Liver (tissue), 9 donors: ENCODE data around the gene THBD. TPM values are rescaled to one million over a fixed set of nuclear protein-coding genes. Genes with fewer than 3 reads are reported as not detected.

Experiments
- DNase-seq: peaks from one replicate; pipeline ENCODE4 v3.0.0-alpha.2; 2017; ENCODE audit warnings: low spot score
- H3K27ac ChIP-seq, 2 donors: one replicate each; pipeline ENCODE4 v1.7.0; 2013; ENCODE audit warnings: inconsistent platforms in 2 of 2, low read length in 2 of 2, control low read depth in 1 of 2, low read depth in 1 of 2, mild to moderate bottlenecking in 1 of 2
- H3K27me3 ChIP-seq, 4 donors: one replicate each; pipeline versions ENCODE4 v1.6.1 to v1.7.0; 2013; ENCODE audit warnings: low read length in 3 of 4, inconsistent platforms in 1 of 4, mild to moderate bottlenecking in 1 of 4, moderate library complexity in 1 of 4; ENCODE audit not compliant: control insufficient read depth in 4 of 4, insufficient read depth in 4 of 4
- H3K36me3 ChIP-seq, 4 donors: one replicate each; pipeline versions ENCODE4 v1.6.1 to v1.7.0; 2013; ENCODE audit warnings: low read length in 3 of 4, mild to moderate bottlenecking in 3 of 4, low read depth in 1 of 4, moderate library complexity in 1 of 4; ENCODE audit not compliant: control insufficient read depth in 4 of 4, insufficient read depth in 3 of 4
- H3K4me1 ChIP-seq, 4 donors: one replicate each; pipeline versions ENCODE4 v1.6.1 to v1.7.0; 2013; ENCODE audit warnings: low read length in 3 of 4, mild to moderate bottlenecking in 3 of 4, moderate library complexity in 1 of 4; ENCODE audit not compliant: control insufficient read depth in 4 of 4, insufficient read depth in 4 of 4
- H3K4me3 ChIP-seq, 3 donors: one replicate each; pipeline versions ENCODE4 v1.6.1 to v1.7.0; 2013; ENCODE audit warnings: low read length in 3 of 3, control low read depth in 1 of 3, low read depth in 1 of 3, mild to moderate bottlenecking in 1 of 3
- H3K9ac ChIP-seq, 2 donors: one replicate each; pipeline ENCODE4 v1.7.0; 2013; ENCODE audit warnings: low read length in 2 of 2, mild to moderate bottlenecking in 2 of 2, moderate library complexity in 2 of 2, control low read depth in 1 of 2, low read depth in 1 of 2
- H3K9me3 ChIP-seq, 4 donors: one replicate each; pipeline versions ENCODE4 v1.6.1 to v1.7.0; 2013; ENCODE audit warnings: low read length in 3 of 4; ENCODE audit not compliant: control insufficient read depth in 4 of 4
- EGR1 ChIP-seq, 2 donors: IDR thresholded peaks; 2 replicates each; pipeline ENCODE4 v1.6.1; 2016 to 2018; ENCODE audit warnings: antibody characterized with exemption in 2 of 2, low read depth in 2 of 2
- FOXA1 ChIP-seq: IDR thresholded peaks from 2 replicates; pipeline ENCODE4 v1.6.1; 2016; ENCODE audit warnings: antibody characterized with exemption
- FOXA2 ChIP-seq: IDR thresholded peaks from 2 replicates; pipeline ENCODE4 v1.6.1; 2016; ENCODE audit warnings: antibody characterized with exemption
- GABPA ChIP-seq, 2 donors: IDR thresholded peaks in 1 of 2; conservative IDR thresholded peaks in 1 of 2; 2 replicates each; pipeline ENCODE4 v1.6.1; 2016; ENCODE audit warnings: antibody characterized with exemption in 2 of 2, mild to moderate bottlenecking in 1 of 2, moderate library complexity in 1 of 2
- HNF4A ChIP-seq, 2 donors: conservative IDR thresholded peaks; 2 replicates each; pipeline ENCODE4 v1.6.1; 2016; ENCODE audit warnings: antibody characterized with exemption in 2 of 2, mild to moderate bottlenecking in 2 of 2
- HNF4G ChIP-seq: IDR thresholded peaks from 2 replicates; pipeline ENCODE4 v1.6.1; 2016; ENCODE audit warnings: antibody characterized with exemption
- JUND ChIP-seq, 2 donors: IDR thresholded peaks; 2 replicates each; pipeline ENCODE4 v1.6.1; 2016; ENCODE audit warnings: antibody characterized with exemption in 2 of 2
- NR2F2 ChIP-seq: IDR thresholded peaks from 2 replicates; pipeline ENCODE4 v1.6.1; 2016; ENCODE audit warnings: antibody characterized with exemption
- RXRA ChIP-seq, 2 donors: IDR thresholded peaks; 2 replicates each; pipeline ENCODE4 v1.6.1; 2017 to 2018; ENCODE audit warnings: antibody characterized with exemption in 2 of 2, mild to moderate bottlenecking in 1 of 2
- SP1 ChIP-seq: IDR thresholded peaks from 2 replicates; pipeline ENCODE4 v1.6.1; 2018; ENCODE audit warnings: antibody characterized with exemption, mild to moderate bottlenecking
- TAF1 ChIP-seq: conservative IDR thresholded peaks from 2 replicates; pipeline ENCODE4 v1.6.1; 2016; ENCODE audit warnings: antibody characterized with exemption, mild to moderate bottlenecking
- YY1 ChIP-seq: IDR thresholded peaks from 2 replicates; pipeline ENCODE4 v1.6.1; 2016; ENCODE audit warnings: antibody characterized with exemption, mild to moderate bottlenecking
- WGBS: extraction: QIAGEN DNeasy Blood & Tissue Kit; methylation state at CpG from one replicate; pipeline ENCODE4 v1.1.7; 2013; 5-methylcytosine and 5-hydroxymethylcytosine counted together
- polyA plus RNA-seq, 2 donors: library from polyadenylated mRNA; stranded (reverse) in 1 of 2; unstranded in 1 of 2; fragments of 200-250 nt in 1 of 2; fragments of >200 nt in 1 of 2; fragmentation: Nextera tagmentation in 1 of 2; extraction: Ambion mirVana in 1 of 2; gene quantifications; one replicate each; pipeline versions ENCODE4 v1.2.1 to v1.2.3, GENCODE V29; 2013 to 2015
- total RNA-seq, 2 donors: library from RNA; depleted of rRNA; stranded (reverse); fragments of >200 nt; gene quantifications; one replicate each; pipeline ENCODE4 v1.2.3, GENCODE V29; 2014
- TF ChIP-seq, protein P1 (sequence below): IDR thresholded peaks from 2 replicates; pipeline ENCODE4 v1.6.1; 2016; ENCODE audit warnings: antibody characterized with exemption
- TF ChIP-seq, protein P2 (sequence below): IDR thresholded peaks from 2 replicates; pipeline ENCODE4 v1.6.1; 2016; ENCODE audit warnings: antibody characterized with exemption
- TF ChIP-seq, protein P3 (sequence below): IDR thresholded peaks from 2 replicates; pipeline ENCODE4 v1.6.1; 2016; ENCODE audit warnings: antibody characterized with exemption
- TF ChIP-seq, protein P4 (sequence below): IDR thresholded peaks from 2 replicates; pipeline ENCODE4 v1.6.1; 2016; ENCODE audit warnings: antibody characterized with exemption, mild to moderate bottlenecking
- TF ChIP-seq, protein P5 (sequence below): fragments of 150-350 bp; IDR thresholded peaks from 2 replicates; pipeline ENCODE4 v1.5.1; 2017; ENCODE audit warnings: improper control_type of control experiment, low read depth, low read length; ENCODE audit not compliant: missing input control
- donor health status: healthy.
- donor health status: healthy.
- donor health status: healthy.
- donor health status: healthy.
- donor health status: healthy.

The THBD gene
- total and polyA plus RNA-seq, 4 donors = 1.4 to 6.6 (median 3.1) TPM

DNA sequence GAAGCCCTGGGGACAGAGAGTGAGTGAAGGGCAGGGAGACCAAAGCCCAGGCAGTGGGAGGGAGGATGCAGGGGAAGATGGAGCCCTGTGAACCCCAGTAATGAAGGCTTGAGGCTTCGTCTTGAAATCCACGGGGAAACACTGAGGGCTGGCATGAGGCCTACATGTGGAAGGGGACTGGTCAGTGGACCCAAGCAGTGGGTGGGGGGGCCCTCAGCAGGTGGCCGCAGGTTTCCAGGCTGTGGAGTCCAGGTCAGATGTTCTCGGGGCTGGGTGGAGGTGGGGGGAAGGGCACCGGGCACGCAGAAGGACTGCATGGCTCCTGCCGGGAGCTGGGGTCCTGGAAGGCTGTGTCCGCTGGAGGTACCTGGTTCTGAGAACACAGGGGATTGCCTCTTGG lies 39.4 kb upstream of the THBD start:
- no peaks in the 10 kb centered on the region for H3K27me3 ChIP-seq
- no peak overlapping the region for H3K4me3 ChIP-seq
- 84% methylated on average over 8 of the region's 8 CpGs for WGBS
- TF ChIP-seq, protein P1, sequence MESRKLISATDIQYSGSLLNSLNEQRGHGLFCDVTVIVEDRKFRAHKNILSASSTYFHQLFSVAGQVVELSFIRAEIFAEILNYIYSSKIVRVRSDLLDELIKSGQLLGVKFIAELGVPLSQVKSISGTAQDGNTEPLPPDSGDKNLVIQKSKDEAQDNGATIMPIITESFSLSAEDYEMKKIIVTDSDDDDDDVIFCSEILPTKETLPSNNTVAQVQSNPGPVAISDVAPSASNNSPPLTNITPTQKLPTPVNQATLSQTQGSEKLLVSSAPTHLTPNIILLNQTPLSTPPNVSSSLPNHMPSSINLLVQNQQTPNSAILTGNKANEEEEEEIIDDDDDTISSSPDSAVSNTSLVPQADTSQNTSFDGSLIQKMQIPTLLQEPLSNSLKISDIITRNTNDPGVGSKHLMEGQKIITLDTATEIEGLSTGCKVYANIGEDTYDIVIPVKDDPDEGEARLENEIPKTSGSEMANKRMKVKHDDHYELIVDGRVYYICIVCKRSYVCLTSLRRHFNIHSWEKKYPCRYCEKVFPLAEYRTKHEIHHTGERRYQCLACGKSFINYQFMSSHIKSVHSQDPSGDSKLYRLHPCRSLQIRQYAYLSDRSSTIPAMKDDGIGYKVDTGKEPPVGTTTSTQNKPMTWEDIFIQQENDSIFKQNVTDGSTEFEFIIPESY = no peak
- TF ChIP-seq, protein P2, sequence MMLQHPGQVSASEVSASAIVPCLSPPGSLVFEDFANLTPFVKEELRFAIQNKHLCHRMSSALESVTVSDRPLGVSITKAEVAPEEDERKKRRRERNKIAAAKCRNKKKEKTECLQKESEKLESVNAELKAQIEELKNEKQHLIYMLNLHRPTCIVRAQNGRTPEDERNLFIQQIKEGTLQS = no peak
- TF ChIP-seq GABPA (IDR thresholded peaks at IDR 0.05 in 1 of 2, conservative IDR thresholded peaks at IDR 0.05 in 1 of 2) (no peak), RXRA (IDR thresholded peaks at IDR 0.05) (no peak), FOXA1 (no peak), HNF4A (conservative IDR thresholded peaks at IDR 0.05) (no peak), JUND (IDR thresholded peaks at IDR 0.05) (no peak), NR2F2 (no peak), EGR1 (IDR thresholded peaks at IDR 0.05; ENCODE audit: low read depth in 2 of 2) (no peak), TAF1 (no peak), HNF4G (no peak), YY1 (no peak), SP1 (no peak), FOXA2 (no peak)
- TF ChIP-seq, protein P3, sequence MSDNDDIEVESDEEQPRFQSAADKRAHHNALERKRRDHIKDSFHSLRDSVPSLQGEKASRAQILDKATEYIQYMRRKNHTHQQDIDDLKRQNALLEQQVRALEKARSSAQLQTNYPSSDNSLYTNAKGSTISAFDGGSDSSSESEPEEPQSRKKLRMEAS = no peak
- TF ChIP-seq, protein P4, sequence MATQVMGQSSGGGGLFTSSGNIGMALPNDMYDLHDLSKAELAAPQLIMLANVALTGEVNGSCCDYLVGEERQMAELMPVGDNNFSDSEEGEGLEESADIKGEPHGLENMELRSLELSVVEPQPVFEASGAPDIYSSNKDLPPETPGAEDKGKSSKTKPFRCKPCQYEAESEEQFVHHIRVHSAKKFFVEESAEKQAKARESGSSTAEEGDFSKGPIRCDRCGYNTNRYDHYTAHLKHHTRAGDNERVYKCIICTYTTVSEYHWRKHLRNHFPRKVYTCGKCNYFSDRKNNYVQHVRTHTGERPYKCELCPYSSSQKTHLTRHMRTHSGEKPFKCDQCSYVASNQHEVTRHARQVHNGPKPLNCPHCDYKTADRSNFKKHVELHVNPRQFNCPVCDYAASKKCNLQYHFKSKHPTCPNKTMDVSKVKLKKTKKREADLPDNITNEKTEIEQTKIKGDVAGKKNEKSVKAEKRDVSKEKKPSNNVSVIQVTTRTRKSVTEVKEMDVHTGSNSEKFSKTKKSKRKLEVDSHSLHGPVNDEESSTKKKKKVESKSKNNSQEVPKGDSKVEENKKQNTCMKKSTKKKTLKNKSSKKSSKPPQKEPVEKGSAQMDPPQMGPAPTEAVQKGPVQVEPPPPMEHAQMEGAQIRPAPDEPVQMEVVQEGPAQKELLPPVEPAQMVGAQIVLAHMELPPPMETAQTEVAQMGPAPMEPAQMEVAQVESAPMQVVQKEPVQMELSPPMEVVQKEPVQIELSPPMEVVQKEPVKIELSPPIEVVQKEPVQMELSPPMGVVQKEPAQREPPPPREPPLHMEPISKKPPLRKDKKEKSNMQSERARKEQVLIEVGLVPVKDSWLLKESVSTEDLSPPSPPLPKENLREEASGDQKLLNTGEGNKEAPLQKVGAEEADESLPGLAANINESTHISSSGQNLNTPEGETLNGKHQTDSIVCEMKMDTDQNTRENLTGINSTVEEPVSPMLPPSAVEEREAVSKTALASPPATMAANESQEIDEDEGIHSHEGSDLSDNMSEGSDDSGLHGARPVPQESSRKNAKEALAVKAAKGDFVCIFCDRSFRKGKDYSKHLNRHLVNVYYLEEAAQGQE = no peak
- TF ChIP-seq, protein P5, sequence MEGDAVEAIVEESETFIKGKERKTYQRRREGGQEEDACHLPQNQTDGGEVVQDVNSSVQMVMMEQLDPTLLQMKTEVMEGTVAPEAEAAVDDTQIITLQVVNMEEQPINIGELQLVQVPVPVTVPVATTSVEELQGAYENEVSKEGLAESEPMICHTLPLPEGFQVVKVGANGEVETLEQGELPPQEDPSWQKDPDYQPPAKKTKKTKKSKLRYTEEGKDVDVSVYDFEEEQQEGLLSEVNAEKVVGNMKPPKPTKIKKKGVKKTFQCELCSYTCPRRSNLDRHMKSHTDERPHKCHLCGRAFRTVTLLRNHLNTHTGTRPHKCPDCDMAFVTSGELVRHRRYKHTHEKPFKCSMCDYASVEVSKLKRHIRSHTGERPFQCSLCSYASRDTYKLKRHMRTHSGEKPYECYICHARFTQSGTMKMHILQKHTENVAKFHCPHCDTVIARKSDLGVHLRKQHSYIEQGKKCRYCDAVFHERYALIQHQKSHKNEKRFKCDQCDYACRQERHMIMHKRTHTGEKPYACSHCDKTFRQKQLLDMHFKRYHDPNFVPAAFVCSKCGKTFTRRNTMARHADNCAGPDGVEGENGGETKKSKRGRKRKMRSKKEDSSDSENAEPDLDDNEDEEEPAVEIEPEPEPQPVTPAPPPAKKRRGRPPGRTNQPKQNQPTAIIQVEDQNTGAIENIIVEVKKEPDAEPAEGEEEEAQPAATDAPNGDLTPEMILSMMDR = no peak
- H3K27ac ChIP-seq = no peak overlapping the region
- H3K9me3 ChIP-seq = no peaks in the 10 kb centered on the region
- no peak for DNase-seq
- no peaks in the 10 kb centered on the region for H3K36me3 ChIP-seq
- H3K9ac ChIP-seq = no peak overlapping the region
- no peaks in the 10 kb centered on the region for H3K4me1 ChIP-seq
